GM19099 (cell line): ENCODE results near the gene MYO15A.

Experiments used
- POLR2A ChIP-seq: IDR thresholded peaks from 3 replicates; pipeline ENCODE4 v1.6.1; 2011; ENCODE audit warnings: low read depth; ENCODE audit not compliant: insufficient read length; ENCODE audit errors: extremely low read depth

Gene MYO15A

GRCh38 chr17:18177133-18177532 lies 68.6 kb downstream of the MYO15A start:
- no peak for TF ChIP-seq POLR2A

DNA sequence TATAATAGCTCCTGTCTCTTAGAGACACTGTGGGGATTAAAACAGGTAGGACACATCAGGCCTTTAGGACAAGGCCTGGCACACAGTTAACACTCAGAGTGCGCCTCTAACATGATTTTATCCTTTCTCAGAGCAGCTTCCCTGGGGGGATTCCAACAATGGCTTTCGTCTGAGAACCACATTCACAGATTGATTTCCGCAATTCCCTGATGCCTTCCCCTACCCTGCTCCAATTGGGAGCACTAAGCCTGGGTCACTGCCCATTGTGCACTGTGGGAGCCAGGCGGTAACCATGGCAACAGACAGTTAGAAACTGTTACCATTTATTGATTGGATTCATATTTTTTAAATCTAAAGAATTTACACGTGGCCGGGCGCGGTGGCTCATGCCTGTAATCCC lies 69.2 kb downstream of the MYO15A start:
- TF ChIP-seq POLR2A, result no peak

GRCh38 chr17:18179196-18179595 lies 70.6 kb downstream of the MYO15A start:
- TF ChIP-seq POLR2A, result no peak

- no peak for TF ChIP-seq POLR2A
Observed at GRCh38 chr17:18179804-18180203, 71.2 kb downstream of the MYO15A start.

DNA sequence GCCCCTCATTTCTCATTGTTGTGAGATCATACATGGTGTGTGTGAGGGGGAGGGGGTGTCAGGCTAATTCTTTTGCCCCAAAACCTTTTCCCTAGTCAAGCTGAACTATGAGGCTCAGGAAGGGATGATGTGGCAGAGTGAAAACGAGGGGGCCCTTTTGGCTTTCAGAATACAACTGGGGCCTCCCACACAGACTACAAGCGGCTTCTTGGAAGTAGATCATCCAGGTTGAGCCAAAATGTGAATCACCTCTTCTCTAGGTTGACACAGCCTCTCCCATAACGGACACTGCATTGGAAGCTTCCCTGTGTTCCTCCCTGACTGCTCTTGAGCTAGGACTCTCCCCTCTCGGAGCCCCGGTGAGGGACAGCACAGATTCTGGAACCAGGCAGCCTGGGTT lies 72.8 kb downstream of the MYO15A start:
- TF ChIP-seq POLR2A, result no peak

DNA sequence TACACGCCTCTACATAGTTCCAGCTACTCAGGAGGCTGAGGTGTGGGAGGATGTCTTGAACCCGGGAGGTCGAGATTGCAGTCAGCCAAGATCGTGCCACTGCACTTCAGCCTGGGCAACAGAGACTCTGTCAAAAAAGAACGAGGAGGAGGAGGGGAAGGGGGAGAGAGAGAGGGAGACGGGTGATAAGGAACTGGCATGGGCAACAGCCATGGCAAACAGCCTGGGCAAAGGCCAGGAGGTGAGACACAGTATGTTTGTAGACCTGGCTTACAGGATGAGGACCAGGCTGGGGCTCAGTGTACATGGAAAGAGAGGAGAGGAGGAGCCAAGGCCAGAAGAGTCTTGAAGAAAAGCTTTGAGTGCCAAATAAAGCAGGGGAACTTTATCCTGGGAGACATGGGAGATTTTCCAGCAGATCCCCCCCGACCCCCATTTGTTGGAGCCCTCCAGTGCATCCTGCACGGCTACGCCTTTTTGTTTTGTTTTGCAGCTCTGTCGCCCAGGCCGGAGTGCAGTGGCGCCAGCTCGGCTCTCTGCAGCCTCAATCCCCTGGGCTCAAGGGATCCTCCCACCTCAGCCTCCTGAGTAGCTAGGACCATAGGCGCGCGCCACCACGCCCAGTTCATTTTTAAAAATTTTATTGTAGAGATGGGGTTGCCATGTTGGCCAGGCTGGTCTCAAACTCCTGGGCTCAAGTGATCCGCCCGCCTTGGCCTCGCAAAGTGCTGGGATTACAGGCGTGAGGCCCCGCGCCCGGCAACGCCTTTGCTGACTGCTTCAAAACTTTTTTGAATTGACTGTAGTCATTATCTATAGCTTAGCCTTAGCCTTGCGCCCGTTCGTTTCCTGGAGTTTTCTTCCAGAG lies 73.8 kb downstream of the MYO15A start:
- TF ChIP-seq POLR2A, result no peak

DNA sequence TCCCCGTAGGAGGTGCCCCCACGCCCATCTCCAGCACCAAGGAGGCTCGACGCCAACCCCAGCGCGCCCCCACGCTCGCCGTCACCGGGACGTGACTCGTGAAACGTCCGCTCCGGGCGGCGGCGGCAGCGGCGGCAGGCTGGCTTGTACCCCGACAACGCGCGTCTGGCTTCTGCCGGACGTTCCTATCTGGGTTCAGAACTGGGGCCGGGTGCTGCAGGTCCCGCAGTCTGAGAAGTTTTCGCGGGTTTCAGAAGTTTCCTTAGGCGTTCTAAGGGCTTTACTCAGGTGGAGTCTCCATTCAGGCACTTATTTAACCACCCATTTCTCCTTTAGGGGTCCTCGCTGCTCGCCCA lies 74.4 kb downstream of the MYO15A start:
- TF ChIP-seq POLR2A, result peak; percentile 71

DNA sequence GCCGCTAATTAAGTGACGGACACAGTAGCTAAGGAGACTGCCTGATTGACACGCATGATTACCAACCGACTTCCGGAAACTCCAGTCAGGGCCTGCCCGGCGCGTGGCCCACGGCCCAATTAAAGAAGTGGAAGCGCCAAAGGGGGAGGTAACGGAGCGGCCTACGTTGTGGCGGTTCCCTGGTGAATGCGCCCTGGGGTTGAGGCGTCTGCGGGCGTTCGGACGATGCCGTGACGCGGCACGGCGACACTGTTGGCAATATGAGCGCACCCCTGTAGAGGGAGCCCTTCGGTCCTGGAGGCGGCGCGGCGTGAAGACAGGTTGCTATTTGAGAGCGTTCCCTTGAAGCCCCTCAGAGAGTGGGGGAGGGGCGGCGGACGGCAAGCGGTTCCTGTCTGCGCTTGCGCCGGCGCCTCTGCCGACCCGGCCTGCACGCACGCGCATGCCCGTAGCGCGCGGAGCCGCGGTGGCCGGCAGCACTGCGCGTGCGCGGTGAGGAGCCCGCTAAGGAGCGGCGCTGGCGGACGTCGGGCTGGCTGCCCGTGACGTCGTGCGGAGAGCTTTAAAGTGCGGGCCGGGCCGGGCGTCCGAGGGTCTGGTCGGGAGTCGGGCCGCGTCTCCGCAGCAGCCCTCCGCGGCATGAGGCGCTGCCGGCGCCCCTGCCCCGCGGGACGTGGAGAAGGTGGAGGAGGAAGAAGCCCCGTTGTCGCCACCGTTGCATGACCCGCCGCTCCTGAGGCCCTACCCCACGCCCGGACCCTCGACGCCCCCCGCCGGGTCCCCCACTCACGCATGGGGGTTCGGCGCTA lies 75.0 kb downstream of the MYO15A start, which contains the start of gene ALKBH5:
Gene ALKBH5 (plus strand): TSS at position 495 of the 809 bp plus-strand sequence. CDS start 416 bp downstream, outside the sequence.
- peak; percentile 63 for TF ChIP-seq POLR2A

- TF ChIP-seq POLR2A, result no peak
Observed at GRCh38 chr17:18184143-18185031, 75.8 kb downstream of the MYO15A start.

GRCh38 chr17:18185391-18185790 lies 76.8 kb downstream of the MYO15A start:
- TF ChIP-seq POLR2A, result no peak

DNA sequence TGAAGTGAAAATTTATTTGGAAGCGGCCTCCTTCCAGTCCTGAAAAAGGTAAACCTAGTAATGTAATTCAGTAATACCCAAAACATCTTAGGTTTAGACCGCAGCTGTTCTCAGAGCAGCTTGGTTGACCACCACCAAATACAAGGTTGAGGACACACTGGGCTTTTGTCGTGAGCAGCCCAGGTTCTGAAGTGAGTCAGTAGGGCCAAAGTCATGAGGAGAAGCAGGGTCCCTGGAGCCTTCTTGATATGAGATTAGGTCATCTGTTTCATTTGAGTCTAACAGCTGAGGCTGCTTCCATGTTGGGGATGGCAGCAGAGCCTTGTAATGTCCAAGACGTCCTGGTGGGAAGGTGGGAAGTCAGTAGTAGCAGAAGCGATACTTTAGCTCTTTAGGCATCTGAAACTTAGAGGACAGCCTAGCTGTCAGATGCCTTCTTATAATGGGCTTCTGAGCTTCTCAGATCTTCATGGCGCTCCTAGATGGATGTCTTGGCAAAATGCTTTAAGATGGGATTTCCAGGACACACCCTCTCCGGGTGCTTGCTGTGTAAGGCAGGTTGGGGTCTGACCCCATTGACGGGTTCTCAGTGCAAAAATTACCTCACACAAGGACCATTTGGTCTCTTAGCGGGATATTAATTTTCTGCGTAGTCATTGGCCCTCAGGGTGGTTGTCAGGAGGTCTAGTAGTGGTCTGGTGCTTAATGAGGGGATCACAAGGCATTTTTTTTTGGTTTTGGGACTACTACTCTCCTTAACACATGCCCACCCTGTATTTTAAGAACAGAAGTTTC lies 77.5 kb downstream of the MYO15A start:
- no peak for TF ChIP-seq POLR2A

DNA sequence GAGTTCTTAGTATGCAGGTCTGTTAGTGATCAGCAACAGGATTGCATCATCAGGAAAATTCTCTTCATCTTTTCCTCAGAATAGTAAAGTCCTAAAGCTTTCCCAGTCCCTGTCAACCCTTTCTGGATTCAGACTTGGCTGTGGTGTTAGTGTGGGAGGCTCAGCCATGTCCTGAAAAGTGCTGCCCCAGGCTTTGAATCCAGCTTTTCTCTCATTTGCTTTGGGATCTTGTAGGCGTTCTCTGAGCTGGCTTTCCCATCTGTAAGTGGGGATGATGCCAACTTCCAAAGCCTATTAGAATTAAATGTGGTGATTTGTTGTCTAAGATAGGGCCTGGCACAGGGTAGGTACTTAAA lies 78.0 kb downstream of the MYO15A start:
- TF ChIP-seq POLR2A, result no peak

GRCh38 chr17:18187226-18187625 lies 78.7 kb downstream of the MYO15A start:
- no peak for TF ChIP-seq POLR2A
